ENCODE measurements around the gene VAMP2. TPM values are rescaled to one million over a fixed set of nuclear protein-coding genes. Genes with fewer than 3 reads are reported as not detected.

Gene VAMP2
- total and polyA plus RNA-seq, 9 of the 15 experiments (the other 6 are each of a cell fraction or from before 2014, with no cell fraction given): 2.3 to 31.8 (median 6.0) TPM

- TF ChIP-seq PKNOX1 (IDR thresholded peaks at IDR 0.05) (peak; percentile 91), KAT7 (CRISPR knock-in tag; IDR thresholded peaks at IDR 0.05; ENCODE audit: borderline replicate concordance) (no peak), SMARCE1 (IDR thresholded peaks at IDR 0.05) (no peak), KDM2B (CRISPR knock-in tag; IDR thresholded peaks at IDR 0.05) (no peak), ETS2 (tag; IDR thresholded peaks at IDR 0.05; ENCODE audit: borderline replicate concordance, poor library complexity, severe bottlenecking) (no peak), CREM (IDR thresholded peaks at IDR 0.05; ENCODE audit: low read depth) (peak; percentile 12; the same call in 1 of the 2 replicates), MCM3 (IDR thresholded peaks at IDR 0.05) (no peak), ZBTB1 (CRISPR knock-in tag; IDR thresholded peaks at IDR 0.05; ENCODE audit: borderline replicate concordance, low read depth) (no peak), ZNF224 (CRISPR knock-in tag; IDR thresholded peaks at IDR 0.05) (no peak), POLR2AphosphoS5 (IDR thresholded peaks at IDR 0.05; ENCODE audit: control insufficient read depth, insufficient read depth, low read depth, low read length) (no peak), FOXO4 (CRISPR knock-in tag; IDR thresholded peaks at IDR 0.05) (no peak), ZNF785 (CRISPR knock-in tag; IDR thresholded peaks at IDR 0.05) (no peak), GABPB2 (CRISPR knock-in tag; conservative IDR thresholded peaks at IDR 0.05) (no peak), CHD4 (IDR thresholded peaks at IDR 0.05; ENCODE audit: insufficient read depth, insufficient replicate concordance, low read depth, low read length, poor library complexity, severe bottlenecking) (no peak), ZNF124 (CRISPR knock-in tag; IDR thresholded peaks at IDR 0.05) (no peak), ZNF197 (CRISPR knock-in tag; IDR thresholded peaks at IDR 0.05; ENCODE audit: low read depth) (no peak), SRF (CRISPR knock-in tag; IDR thresholded peaks at IDR 0.05) (peak in 1 of 2 experiments; percentile 33; a peak in 1 of 4 replicates)
- TF ChIP-seq, protein P1, sequence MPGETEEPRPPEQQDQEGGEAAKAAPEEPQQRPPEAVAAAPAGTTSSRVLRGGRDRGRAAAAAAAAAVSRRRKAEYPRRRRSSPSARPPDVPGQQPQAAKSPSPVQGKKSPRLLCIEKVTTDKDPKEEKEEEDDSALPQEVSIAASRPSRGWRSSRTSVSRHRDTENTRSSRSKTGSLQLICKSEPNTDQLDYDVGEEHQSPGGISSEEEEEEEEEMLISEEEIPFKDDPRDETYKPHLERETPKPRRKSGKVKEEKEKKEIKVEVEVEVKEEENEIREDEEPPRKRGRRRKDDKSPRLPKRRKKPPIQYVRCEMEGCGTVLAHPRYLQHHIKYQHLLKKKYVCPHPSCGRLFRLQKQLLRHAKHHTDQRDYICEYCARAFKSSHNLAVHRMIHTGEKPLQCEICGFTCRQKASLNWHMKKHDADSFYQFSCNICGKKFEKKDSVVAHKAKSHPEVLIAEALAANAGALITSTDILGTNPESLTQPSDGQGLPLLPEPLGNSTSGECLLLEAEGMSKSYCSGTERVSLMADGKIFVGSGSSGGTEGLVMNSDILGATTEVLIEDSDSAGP (CRISPR knock-in tag; IDR thresholded peaks at IDR 0.05): peak; percentile 97
- TF ChIP-seq, protein P2, sequence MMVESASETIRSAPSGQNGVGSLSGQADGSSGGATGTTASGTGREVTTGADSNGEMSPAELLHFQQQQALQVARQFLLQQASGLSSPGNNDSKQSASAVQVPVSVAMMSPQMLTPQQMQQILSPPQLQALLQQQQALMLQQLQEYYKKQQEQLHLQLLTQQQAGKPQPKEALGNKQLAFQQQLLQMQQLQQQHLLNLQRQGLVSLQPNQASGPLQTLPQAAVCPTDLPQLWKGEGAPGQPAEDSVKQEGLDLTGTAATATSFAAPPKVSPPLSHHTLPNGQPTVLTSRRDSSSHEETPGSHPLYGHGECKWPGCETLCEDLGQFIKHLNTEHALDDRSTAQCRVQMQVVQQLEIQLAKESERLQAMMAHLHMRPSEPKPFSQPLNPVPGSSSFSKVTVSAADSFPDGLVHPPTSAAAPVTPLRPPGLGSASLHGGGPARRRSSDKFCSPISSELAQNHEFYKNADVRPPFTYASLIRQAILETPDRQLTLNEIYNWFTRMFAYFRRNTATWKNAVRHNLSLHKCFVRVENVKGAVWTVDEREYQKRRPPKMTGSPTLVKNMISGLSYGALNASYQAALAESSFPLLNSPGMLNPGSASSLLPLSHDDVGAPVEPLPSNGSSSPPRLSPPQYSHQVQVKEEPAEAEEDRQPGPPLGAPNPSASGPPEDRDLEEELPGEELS (CRISPR knock-in tag; IDR thresholded peaks at IDR 0.05; ENCODE audit: borderline replicate concordance): no peak
- TF ChIP-seq, protein P3, sequence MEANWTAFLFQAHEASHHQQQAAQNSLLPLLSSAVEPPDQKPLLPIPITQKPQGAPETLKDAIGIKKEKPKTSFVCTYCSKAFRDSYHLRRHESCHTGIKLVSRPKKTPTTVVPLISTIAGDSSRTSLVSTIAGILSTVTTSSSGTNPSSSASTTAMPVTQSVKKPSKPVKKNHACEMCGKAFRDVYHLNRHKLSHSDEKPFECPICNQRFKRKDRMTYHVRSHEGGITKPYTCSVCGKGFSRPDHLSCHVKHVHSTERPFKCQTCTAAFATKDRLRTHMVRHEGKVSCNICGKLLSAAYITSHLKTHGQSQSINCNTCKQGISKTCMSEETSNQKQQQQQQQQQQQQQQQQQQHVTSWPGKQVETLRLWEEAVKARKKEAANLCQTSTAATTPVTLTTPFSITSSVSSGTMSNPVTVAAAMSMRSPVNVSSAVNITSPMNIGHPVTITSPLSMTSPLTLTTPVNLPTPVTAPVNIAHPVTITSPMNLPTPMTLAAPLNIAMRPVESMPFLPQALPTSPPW (CRISPR knock-in tag; IDR thresholded peaks at IDR 0.05): peak; percentile 28
Observed at GRCh38 chr17:8189711-8190477, 27.1 kb upstream of the VAMP2 start, which contains the start of gene BORCS6 (continued).
